ENCODE data around the gene LDHAL6A. TPM values are rescaled to one million over a fixed set of nuclear protein-coding genes. Genes with fewer than 3 reads are reported as not detected.
"Not testable (repeated sequence)": the region's sequence is repeated elsewhere in the genome, so short reads cannot be mapped to it uniquely, and the experiment has no call there.

Gene LDHAL6A
- not detected for total RNA-seq

DNA sequence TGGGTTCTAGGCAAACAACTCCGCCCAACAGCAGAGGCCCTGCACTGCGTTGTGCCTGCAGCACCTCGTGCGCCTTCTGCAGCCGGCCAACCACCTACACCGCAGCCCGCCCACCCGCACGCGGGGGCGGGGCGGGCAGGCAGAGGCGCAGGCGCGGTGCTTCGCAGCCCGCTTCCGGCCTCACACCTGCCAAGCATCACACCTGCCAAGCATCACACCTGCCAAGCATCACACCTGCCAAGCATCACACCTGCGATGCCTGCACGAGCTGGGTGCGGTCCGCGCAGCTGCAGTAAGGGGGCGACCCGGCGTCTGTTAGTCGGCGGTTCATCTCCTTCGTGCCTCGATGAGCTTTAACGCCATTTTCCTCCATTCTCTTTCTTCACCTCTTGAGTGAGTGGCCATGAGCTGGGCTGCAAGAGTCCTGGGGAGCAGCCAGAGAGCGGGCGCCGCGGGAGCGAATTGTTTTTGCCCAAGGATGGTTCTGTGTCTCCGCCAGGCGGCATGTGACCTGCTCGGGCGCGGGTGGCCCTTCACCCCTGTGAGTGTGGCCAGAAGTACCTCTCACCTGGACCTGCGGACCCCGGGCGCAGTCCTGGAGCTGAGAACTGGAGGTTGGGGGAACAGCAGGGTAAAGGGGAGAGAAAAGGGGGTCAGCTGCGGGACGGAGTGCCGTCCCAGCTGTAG lies at the start of gene LDHAL6A:
Gene LDHAL6A, plus strand, starts transcription at position 171 of the 687 bp plus-strand sequence. CDS start 825 bp downstream, outside the sequence.
- ATAC-seq (no peak), DNase-seq (ENCODE audit: low spot score) (no peak)

DNA sequence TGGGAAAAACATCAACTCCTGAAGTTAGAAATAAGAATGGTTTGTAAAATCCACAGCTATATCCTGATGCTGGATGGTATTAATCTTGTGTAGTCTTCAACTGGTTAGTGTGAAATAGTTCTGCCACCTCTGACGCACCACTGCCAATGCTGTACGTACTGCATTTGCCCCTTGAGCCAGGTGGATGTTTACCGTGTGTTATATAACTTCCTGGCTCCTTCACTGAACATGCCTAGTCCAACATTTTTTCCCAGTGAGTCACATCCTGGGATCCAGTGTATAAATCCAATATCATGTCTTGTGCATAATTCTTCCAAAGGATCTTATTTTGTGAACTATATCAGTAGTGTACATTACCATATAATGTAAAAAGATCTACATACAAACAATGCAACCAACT lies 48.3 kb upstream of the LDHAL6A start:
- ATAC-seq: peak; percentile 64
- DNase-seq (ENCODE audit: low spot score): not testable (repeated sequence)

DNA sequence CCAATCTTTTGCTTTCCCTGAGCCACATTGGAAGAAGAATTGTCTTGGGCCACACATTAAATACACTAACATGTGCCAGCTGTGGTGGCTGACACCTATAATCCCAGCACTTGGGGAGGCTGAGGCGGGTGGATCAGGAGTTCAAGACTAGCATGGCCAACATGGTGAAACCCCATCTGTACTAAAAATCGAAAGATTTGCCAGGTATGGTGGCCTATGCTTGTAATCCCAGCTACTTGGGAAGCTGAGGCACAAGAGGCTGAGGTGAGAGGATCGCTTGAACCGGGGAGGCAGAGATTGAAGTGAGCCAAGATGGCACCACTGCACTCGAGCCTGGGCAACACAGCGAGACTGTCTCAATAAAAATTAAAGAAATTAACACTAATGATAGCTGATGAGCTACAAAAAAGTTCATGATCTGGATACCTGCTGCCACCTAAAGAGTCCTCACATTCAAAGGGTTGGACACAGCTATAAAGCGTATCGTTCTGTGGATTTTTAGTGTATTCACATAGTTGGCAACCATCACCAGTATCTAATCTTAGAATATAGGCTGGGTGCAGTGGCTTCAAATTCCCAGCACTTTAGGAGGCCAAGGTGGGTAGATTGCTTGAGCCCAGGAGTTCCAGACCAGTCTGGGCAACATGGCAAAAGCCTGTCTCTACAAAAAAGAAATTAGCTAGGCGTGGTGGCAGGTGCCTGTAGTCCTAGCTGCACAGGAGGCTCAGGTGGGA lies 46.9 kb upstream of the LDHAL6A start:
- DNase-seq (ENCODE audit: low spot score): no peak
- no peak for ATAC-seq

DNA sequence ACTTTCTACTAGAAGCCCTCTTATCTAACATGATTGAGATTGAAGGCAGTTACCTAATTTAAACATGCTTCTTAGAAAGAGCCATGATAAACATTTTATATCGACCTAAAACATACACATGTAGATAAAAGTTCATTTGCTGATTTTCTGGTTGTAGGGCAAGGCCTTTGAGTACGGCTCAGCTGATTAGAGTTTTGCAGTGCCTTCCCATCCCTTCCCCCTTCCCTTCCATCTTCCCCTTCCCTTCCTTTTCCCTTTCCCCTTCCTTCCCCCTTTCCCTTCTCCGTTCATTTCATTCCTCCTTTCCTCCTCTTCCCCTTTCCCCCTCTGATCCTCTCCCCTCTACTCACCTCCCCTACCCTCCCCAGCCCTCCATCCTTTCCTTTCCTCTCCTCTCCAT lies 39.2 kb upstream of the LDHAL6A start:
- no peak for DNase-seq (ENCODE audit: low spot score)

DNA sequence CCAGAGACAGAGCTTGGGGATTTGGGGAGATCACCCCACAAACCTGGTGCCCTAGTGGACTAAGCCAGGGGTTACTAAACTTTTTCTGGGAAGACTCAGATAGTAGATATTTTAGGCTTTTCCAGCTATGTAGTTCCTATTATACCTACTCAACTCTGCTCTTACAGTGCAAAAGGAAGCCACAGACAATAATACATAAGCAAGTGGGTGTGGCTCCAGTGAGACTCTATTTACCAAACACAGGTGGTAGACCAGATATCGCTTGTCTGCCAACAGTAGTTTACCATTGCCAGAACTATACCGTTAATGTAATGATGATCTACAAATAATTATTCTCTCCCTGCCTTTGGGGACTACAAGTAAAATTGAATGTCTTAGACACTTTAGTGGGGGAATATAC lies 36.6 kb upstream of the LDHAL6A start:
- no peak for DNase-seq (ENCODE audit: low spot score)
- no peak for ATAC-seq

More for the DNA sequence above, 39.2 kb upstream of the LDHAL6A start:
- ATAC-seq: no peak

DNA sequence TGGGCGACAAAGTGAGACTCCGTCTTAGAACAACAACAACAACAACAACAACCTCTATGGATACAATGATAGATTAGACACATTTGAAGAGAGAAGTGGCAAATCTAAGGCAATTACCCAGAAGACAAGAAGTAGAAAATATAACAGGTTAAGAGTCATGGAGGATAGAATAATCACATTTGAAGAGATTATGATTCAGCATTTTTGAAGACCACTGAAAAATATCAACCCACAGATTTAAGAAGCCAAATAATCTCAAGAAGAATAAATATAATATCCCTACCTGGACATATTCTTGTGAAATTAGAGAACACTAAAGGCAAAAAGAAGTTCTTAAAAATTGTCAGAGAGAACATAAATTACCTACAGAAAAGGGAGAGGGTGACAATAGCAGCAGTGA lies 35.6 kb upstream of the LDHAL6A start:
- ATAC-seq (no peak), DNase-seq (ENCODE audit: low spot score) (no peak)

DNA sequence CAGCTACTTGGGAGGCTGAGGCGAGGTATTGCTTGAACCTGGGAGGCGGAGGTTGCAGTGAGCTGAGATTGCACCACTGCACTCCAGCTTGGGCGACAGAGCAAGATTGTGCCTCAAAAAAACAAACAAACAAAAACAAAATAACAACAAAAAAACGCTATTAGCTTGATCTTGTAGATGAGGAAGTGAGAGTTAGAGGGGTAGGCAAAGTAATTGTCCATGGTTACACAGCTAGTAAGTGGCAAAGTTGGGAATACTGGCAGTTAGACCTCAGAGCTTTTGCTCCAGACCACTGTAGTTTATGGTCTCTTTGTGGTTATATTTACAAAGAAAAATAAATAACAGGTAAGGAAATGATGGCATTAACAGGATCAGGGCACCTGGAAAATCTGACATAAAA lies 28.4 kb upstream of the LDHAL6A start:
- ATAC-seq (no peak), DNase-seq (ENCODE audit: low spot score) (no peak)

DNA sequence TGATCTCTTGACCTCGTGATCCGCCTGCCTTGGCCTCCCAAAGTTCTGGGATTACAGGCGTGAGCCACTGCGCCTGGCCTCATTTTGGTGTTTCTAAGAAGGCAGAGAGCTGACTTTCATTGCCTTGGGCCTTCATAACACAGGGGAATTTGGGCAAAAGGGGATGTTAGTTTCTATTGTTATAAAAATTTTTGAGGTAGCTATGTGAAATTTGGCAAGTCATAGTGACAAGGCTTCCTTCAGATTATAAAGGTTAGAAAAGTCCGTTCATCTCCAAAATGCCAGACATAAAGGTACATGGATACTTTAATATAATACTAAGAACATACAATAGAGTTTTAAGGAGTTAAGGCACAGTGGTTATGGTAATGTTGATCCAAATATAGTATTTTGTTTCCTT lies 26.3 kb upstream of the LDHAL6A start:
- ATAC-seq (no peak), DNase-seq (ENCODE audit: low spot score) (no peak)

DNA sequence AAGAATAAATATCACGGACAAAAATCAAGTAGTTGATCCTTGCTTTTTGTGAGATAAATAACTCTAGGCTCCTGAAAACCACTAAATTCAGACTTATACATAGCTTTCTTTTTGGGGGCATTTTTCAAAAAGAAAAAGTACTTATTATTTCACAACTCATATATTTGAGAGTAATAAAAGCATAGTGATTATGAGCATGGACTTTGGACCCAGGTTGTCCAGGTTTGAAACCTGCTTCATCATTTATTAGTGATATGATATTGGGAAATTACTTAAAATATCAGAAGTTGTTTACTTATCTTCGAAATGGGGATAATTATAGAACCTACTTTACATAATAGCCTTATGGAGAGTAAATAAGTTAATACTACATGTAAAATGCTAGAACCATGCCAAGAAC lies 17.0 kb upstream of the LDHAL6A start:
- DNase-seq (ENCODE audit: low spot score) (no peak), ATAC-seq (no peak)

DNA sequence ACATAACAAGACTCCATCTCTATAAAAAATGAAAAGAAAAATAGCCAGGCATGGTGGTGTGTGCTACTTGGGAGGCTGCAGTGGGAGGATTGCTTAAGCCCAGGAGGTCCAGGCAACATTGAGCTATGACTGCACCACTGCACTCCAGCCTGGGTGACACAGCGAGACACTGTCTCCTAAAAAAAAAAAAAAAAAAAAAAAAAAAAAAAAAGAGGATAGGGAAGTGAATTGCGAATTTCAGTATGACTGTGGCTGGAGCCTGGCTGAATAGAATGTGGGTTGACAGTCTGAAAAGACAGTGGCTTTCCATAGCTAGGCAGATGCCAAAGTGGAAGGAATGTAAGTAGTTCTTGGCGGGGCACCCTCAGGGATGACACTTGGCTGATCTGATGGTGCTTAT lies 6.4 kb upstream of the LDHAL6A start:
- ATAC-seq (no peak), DNase-seq (ENCODE audit: low spot score) (no peak)

DNA sequence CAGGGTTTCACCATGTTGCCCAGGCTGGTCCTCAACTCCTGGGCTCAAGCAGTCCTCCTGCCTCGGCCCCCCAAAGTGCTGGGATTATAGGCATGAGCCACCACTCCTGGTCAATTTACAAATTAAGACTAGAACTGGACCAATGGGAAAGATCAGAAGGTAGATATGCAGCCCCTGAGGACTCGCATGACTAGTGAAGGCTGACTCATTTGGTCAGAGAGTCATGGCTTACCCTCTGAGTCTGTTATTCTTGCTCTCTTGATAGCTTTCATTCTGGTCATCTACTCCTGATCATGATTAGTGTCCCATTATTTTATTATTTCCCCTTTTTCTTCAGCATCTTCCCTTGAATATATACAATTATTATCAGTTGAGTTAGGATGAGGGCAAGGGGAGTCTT lies 2.7 kb upstream of the LDHAL6A start:
- DNase-seq (ENCODE audit: low spot score) (no peak), ATAC-seq (no peak)

DNA sequence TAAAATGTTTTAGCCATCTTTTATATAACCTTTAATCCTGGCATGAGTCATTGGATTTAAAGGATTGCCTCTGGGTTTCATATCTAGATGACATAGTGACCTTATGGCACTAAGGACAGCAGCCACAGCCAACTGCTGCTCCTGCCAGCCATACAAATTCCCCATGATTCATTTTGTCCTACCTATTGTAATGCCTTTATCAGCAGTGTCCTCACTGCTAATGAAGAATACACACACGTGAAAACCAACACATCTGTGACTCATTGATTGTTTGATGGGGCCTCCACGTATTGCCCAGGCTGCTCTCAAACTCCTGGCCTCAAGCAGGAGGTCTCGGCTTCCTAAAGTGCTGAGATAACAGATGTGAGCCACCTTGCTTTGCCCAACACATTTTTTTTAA lies 1.8 kb downstream of the LDHAL6A start:
- ATAC-seq (peak; percentile 79), DNase-seq (ENCODE audit: low spot score) (no peak)

DNA sequence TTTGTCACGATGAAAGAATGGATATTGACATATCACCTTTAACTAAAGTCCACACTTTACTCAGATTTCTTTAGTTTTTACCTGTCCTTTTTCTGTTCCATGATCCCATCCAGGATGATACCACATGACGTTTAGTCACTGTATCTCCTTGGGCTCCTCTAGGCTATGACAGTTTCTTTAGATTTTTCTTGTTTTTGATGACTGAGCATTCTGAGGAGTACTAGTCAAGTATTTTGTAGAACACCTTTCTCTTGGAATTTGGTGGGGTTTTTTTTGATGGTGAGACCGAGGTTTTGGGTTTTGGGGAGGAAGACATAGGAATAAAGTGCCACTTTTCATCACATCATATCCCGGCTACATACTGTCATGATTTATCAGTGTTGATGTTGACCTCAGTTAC lies 4.0 kb downstream of the LDHAL6A start:
- ATAC-seq (no peak), DNase-seq (ENCODE audit: low spot score) (no peak)

DNA sequence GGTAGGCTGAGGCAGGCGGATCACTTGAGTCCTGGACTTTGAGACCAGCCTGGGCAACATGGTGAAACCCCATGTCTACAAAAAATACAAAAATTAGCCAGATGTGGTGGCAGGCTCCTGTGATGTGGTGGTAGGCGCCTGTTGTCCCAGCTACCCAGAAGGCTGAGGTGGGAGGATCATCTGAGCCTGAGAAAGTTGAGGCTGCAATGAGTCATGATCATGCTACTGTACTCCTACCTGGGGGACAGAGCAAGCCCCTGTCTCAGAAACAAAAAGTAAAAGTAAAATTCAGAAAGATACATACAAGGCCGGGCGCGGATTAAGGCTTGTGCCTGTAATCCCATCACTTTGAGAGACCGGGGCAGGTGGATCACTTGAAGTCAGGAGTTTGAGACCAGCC lies 6.3 kb downstream of the LDHAL6A start:
- DNase-seq (ENCODE audit: low spot score) (no peak), ATAC-seq (no peak)

DNA sequence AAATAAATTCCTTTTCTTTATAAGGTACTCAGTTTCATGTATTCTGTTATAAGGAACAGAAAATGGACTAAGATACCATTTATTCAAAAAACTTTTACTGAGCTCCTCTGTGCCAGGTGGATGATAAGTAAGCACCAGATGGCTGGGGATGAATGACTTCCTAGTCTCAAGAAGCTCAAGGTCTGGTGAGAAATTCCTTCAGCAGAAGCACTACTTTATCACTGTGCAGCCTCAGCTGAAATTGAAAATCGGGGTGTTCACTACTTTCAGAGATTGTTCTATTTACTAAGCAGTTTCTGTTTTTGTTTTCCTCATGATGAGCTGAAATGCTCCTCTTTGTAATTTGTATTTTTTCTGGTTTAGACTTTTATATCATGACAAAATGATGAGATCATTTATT lies 7.8 kb downstream of the LDHAL6A start:
- no peak for DNase-seq (ENCODE audit: low spot score)
- no peak for ATAC-seq

DNA sequence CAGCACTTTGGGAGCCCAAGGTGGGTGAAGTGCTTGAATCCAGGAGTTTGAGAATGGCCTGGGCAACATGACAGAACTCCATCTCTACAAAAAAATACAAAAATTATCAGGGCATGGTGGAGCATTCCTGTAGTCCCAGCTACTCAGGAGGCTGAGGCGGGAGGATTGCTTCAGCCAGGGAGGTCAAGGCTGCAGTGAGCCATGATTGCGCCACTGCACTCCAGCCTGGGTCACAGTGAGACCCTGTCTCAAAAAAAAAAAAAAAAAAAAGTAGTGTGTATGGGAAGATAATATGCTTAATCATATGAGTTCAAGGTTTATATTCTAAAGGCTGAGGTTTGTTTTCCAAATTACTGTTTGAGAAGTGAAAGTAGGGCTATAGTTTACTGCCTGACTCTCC lies 10.7 kb downstream of the LDHAL6A start:
- DNase-seq (ENCODE audit: low spot score): no peak

DNA sequence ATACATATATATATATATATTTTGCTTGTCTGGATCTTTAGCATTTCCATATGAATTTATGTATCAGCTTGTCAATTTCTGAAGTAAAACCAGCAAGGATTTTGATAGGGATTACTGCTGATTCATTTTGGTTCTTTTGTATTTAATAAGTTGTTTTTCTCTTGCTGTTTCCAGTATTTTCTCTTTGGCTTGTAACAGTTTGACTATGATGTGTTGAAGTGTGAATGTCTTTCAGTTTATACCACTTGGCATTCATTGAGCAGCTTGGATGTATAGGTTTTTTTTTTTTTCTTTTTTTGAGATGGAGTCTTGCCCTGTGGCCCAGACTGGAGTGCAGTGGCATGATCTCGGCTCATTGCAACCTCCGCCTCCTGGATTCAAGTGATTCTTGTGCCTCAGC lies 12.4 kb downstream of the LDHAL6A start:
- no peak for DNase-seq (ENCODE audit: low spot score)
- ATAC-seq: no peak

More for the DNA sequence above, 10.7 kb downstream of the LDHAL6A start:
- ATAC-seq: no peak

DNA sequence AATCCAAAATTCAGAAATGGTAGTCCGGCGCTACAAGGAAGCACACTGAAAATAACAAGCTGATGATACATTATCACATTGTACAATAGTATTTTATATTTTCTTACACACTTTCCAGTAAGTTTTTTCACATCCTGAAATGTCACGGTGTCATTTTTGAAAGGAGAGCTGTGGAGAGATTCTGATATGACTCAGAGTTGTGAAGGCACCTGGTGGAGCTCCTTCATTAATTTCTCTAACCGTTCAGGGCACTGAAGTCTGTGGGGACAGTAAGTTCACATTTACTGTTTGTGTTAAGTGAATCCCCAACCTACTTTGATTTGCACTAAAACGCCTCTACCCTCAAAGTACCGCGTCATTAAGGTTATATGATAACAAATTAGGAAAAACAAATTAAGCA lies 13.3 kb downstream of the LDHAL6A start:
- ATAC-seq: no peak

DNA sequence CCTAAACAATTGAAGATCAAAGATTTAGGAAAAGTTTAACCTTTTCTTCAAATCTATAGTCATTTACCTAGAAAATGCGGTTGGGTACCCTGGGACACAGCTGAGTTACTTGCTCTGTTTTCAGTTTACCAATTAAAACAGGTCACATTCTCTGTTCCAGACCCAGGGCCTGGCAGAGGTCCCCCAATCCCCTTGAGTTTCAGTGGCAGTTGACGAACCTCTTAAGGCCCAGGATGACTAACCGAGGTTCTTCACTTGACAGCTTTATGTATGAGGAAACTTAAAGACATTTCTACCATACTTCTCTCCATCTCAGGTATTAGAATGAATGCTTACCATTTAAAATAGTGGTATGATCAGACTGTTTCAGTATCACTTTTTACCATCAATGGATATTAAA lies 16.3 kb downstream of the LDHAL6A start:
- no peak for ATAC-seq
- DNase-seq (ENCODE audit: low spot score): no peak

More for the DNA sequence above, 13.3 kb downstream of the LDHAL6A start:
- no peak for DNase-seq (ENCODE audit: low spot score)

DNA sequence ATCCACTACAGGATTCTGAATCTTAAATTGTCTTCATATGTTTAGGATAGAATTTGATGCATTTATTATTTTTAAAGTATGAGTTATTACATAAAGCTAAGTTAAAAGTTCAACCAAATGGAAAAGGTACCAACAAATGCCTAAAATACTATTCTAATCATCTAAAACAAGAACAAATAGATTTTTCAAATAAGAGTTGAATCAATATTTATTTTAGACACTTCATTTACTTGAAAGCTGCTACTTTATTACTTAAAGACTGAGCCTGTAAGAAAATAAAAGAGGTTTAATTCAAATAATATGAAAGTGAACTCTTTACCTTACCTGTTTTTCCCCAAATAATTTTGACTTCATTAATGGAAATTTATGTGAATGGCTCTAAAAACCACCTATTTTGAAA lies 16.9 kb downstream of the LDHAL6A start:
- ATAC-seq: no peak
- no peak for DNase-seq (ENCODE audit: low spot score)

DNA sequence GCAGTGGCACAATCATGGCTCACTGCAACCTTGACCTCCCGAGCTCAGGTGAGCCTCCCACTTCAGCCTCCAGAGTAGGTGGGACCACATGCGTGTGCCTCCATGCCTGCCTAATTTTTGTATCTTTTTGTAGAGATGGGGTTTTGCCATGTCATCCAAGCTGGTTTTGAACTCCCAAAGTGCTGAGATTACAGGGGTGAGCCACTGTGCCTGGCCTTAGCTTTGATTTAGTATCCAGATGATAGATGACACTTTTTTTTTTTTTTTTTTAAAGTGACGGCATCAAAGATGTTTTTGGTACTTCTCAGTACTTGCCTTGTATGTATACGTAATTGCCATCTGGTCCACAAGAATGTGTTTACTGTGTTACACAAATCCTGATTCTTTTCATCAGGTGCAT lies 23.4 kb downstream of the LDHAL6A start:
- ATAC-seq: no peak
- DNase-seq (ENCODE audit: low spot score): no peak

DNA sequence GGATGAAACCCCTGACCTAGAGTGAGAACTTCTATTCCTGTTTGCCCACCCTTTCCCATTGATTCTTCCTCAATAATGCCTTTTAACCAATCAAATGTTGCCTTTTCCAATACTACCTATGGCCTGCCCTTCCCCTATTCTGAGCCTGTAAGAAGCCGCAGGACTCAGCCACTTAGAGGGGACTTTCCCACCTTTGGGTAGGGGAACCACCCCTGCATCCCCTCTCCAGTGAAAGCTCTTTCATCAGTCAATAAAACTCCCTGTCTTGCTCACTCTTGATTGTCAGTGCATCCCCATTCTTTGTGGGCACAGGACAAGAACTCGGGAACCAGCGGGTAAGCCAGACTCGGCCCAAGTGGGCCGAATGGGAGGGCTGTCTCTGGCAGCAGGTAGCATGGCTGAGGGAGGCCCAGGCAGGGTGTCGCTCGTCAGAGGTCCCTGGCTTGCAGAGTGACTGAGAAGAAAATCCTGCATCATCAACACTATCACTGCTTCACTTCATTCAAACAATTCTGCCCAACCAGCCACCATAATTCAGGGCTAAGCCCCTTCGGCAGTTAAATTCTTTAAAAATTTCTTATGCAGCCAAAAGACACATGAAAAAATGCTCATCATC lies 30.4 kb downstream of the LDHAL6A start:
- DNase-seq (ENCODE audit: low spot score) (no peak), ATAC-seq (no peak)
